ENCODE results near the gene ZNF777.

Gene ZNF777

DNA sequence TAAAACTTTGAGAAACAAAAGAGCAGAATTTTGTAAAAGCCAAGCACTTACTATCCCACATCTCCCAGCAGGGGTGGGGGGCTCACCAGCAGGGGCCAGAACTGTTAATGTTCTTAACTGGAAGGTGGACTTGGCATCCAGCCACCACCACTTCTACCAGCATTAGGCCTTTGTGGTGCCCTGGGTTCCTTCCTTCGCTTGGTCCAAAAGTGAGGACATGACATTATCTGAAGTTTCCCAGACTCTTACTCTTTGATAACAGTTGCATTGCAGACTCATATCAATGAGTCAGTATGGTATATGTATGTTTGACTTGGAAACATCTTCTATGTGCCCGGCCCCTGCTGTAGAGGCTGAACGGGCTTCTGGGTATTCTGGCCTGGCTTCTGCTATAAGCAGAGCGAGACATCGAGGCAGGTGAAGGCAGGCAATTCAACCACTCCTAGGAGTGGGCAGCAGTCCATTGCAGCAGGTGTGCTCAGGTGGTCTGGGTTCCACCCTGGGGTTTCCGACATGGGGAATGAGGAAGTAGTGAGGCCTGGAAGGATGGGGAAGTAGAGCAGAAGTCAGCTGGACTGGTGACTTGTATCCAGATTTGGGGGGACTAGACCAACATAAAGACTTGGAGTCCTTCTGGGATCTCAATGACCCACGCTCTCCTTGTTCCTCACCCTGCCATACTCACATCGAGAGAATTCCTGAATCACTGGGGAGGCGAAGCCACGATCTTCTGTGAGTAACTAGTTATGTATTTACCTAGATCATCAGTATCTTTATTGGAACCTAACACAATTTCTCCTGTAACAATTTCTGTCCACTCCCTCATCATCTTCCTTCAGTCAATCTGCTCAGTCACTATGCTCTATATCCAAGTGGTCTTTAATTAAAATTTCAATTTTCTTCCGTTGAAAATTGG lies 4.1 kb downstream of the ZNF777 start:
- Histone ChIP-seq H3K27ac (ENCODE audit: low read length) (no peak overlapping the region), H3K9me3 (replicated peaks; ENCODE audit: insufficient read depth, low read length) (no peaks in the 10 kb centered on the region), H4K20me1 (ENCODE audit: insufficient read depth, low read length) (no peaks in the 10 kb centered on the region), H3K27me3 (replicated peaks; ENCODE audit: insufficient read depth, low read length) (no peaks in the 10 kb centered on the region), H3K36me3 (replicated peaks; ENCODE audit: insufficient read depth, low read length) (peaks cover 4% of the 10 kb centered on the region), H3K9ac (ENCODE audit: low read length) (no peak overlapping the region), H3K9me2 (replicated peaks; ENCODE audit: insufficient read depth, low read length) (no peaks in the 10 kb centered on the region), H3K4me1 (ENCODE audit: low read length) (peaks cover 12% of the 10 kb centered on the region; the same call in 1 of the 2 replicates), H2AFZ (ENCODE audit: low read length) (no peak overlapping the region), H3K4me3 (ENCODE audit: low read length) (no peak overlapping the region), H3K79me2 (ENCODE audit: low read length) (peaks cover 35% of the 10 kb centered on the region), H3K4me2 (ENCODE audit: low read depth, low read length) (no peak overlapping the region), H3F3A (ENCODE audit: insufficient read depth, low read length) (peaks cover 3% of the 10 kb centered on the region; the same call in 1 of the 2 replicates)
- no peak for DNase-seq
- no peak for TF ChIP-seq EZH2 (optimal IDR thresholded peaks at IDR 0.05; ENCODE audit: low read depth, low read length)
- TF ChIP-seq, protein P1, sequence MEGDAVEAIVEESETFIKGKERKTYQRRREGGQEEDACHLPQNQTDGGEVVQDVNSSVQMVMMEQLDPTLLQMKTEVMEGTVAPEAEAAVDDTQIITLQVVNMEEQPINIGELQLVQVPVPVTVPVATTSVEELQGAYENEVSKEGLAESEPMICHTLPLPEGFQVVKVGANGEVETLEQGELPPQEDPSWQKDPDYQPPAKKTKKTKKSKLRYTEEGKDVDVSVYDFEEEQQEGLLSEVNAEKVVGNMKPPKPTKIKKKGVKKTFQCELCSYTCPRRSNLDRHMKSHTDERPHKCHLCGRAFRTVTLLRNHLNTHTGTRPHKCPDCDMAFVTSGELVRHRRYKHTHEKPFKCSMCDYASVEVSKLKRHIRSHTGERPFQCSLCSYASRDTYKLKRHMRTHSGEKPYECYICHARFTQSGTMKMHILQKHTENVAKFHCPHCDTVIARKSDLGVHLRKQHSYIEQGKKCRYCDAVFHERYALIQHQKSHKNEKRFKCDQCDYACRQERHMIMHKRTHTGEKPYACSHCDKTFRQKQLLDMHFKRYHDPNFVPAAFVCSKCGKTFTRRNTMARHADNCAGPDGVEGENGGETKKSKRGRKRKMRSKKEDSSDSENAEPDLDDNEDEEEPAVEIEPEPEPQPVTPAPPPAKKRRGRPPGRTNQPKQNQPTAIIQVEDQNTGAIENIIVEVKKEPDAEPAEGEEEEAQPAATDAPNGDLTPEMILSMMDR (IDR thresholded peaks at IDR 0.05; ENCODE audit: low read length), result no peak
- TF ChIP-seq EZH2phosphoT487 (IDR thresholded peaks at IDR 0.05; ENCODE audit: low read length), result no peak

DNA sequence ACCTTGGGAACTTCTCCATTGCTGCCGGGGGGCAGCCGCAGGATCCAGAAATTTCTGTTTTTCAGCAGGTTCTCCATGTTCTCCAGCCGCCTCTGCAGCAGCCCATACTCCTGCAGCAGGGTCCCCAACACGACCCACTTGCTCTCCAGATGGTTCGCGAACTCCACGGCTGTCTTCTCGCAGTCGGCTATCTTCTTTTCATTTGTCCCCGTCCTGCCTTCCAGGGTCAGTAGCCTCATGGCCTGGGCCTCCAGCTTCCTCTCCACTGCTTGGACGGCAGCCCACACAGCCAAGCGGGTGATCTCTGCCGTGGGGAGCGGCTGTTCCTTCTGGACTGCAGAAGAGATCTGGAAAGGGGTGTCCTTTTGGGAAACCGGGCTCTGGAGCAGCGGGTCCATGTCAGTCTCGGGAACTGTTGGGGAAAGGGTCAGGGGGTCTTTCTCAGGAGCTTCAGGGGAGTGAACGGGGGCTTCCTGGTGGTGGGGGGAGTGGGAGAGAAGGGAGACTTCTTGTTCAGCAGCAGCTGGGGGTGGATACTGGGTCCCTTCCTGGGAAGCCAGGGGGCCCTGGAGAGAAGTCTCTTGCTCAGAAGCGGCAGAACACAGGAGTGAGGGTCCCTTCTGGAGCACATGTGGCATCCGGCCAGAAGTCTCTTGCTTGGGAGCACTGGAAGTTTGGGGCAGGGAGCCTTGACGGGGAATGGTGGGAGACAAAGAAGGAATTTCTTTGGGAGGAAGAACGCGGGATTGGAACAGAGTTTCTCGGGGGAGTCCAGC lies 5.5 kb downstream of the ZNF777 start:
- Histone ChIP-seq H3K9ac (ENCODE audit: low read length) (no peak overlapping the region), H3K4me1 (ENCODE audit: low read length) (peaks cover 8% of the 10 kb centered on the region; the same call in 1 of the 2 replicates), H3K36me3 (replicated peaks; ENCODE audit: insufficient read depth, low read length) (peaks cover 10% of the 10 kb centered on the region), H3K4me3 (ENCODE audit: low read length) (no peak overlapping the region), H3F3A (ENCODE audit: insufficient read depth, low read length) (no peaks in the 10 kb centered on the region), H2AFZ (ENCODE audit: low read length) (no peak overlapping the region), H3K4me2 (ENCODE audit: low read depth, low read length) (no peak overlapping the region), H4K20me1 (ENCODE audit: insufficient read depth, low read length) (no peaks in the 10 kb centered on the region), H3K9me2 (replicated peaks; ENCODE audit: insufficient read depth, low read length) (no peaks in the 10 kb centered on the region), H3K79me2 (ENCODE audit: low read length) (peaks cover 35% of the 10 kb centered on the region), H3K27me3 (replicated peaks; ENCODE audit: insufficient read depth, low read length) (no peaks in the 10 kb centered on the region), H3K9me3 (replicated peaks; ENCODE audit: insufficient read depth, low read length) (no peaks in the 10 kb centered on the region), H3K27ac (ENCODE audit: low read length) (no peak overlapping the region)
- TF ChIP-seq, protein P1 (IDR thresholded peaks at IDR 0.05; ENCODE audit: low read length), result no peak
- no peak for TF ChIP-seq EZH2 (optimal IDR thresholded peaks at IDR 0.05; ENCODE audit: low read depth, low read length)
- TF ChIP-seq EZH2phosphoT487 (IDR thresholded peaks at IDR 0.05; ENCODE audit: low read length), result no peak
- no peak for DNase-seq

DNA sequence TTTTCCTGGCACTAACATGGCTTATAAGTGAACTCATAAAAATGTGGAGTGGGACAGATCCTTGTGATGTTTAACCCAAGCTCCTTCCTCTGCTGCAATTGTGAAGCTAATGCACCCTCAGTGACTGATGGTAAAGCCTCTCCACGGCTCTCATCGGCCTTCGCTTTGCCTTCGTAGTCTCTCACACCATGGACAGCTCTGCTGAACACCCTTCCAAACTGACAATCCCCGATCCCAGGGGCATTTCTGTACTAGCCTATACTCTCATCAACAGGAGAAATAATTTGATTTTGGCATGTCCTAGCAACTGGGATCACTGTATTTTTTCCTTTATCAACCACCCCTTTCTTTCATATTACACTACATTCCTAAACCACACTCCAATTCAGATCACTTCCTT lies 6.1 kb downstream of the ZNF777 start:
- no peaks in the 10 kb centered on the region for H3K9me2 ChIP-seq (replicated peaks; ENCODE audit: insufficient read depth, low read length)
- peaks cover 35% of the 10 kb centered on the region for H3K79me2 ChIP-seq (ENCODE audit: low read length)
- H3K4me2 ChIP-seq (ENCODE audit: low read depth, low read length), result no peak overlapping the region
- no peak overlapping the region for H2AFZ ChIP-seq (ENCODE audit: low read length)
- H3K4me1 ChIP-seq (ENCODE audit: low read length), result peaks cover 8% of the 10 kb centered on the region; the same call in 1 of the 2 replicates
- no peaks in the 10 kb centered on the region for H3F3A ChIP-seq (ENCODE audit: insufficient read depth, low read length)
- peaks cover 10% of the 10 kb centered on the region for H3K36me3 ChIP-seq (replicated peaks; ENCODE audit: insufficient read depth, low read length)
- no peak overlapping the region for H3K4me3 ChIP-seq (ENCODE audit: low read length)
- no peaks in the 10 kb centered on the region for H4K20me1 ChIP-seq (ENCODE audit: insufficient read depth, low read length)
- no peaks in the 10 kb centered on the region for H3K9me3 ChIP-seq (replicated peaks; ENCODE audit: insufficient read depth, low read length)
- no peak overlapping the region for H3K9ac ChIP-seq (ENCODE audit: low read length)
- no peak overlapping the region for H3K27ac ChIP-seq (ENCODE audit: low read length)
- DNase-seq, result no peak
- TF ChIP-seq EZH2 (optimal IDR thresholded peaks at IDR 0.05; ENCODE audit: low read depth, low read length) (no peak), EZH2phosphoT487 (IDR thresholded peaks at IDR 0.05; ENCODE audit: low read length) (no peak)
- TF ChIP-seq, protein P1 (IDR thresholded peaks at IDR 0.05; ENCODE audit: low read length), result no peak
- no peaks in the 10 kb centered on the region for H3K27me3 ChIP-seq (replicated peaks; ENCODE audit: insufficient read depth, low read length)
